GM21526 (cell line): ENCODE data around the gene ARCN1.
"Not testable (repeated sequence)": the region's sequence is repeated elsewhere in the genome, so short reads cannot be mapped to it uniquely, and the experiment has no call there.

Experiments
- ATAC-seq: cut with Tn5 transposase; IDR thresholded peaks from one replicate; pipeline ENCODE4 v1.9.1; 2021; ENCODE audit warnings: moderate library complexity; ENCODE audit not compliant: unreplicated experiment, low FRiP score

Gene ARCN1

GRCh38 chr11:118544010-118544646 is 28.1 kb upstream of the ARCN1 start:
- ATAC-seq = no peak

DNA sequence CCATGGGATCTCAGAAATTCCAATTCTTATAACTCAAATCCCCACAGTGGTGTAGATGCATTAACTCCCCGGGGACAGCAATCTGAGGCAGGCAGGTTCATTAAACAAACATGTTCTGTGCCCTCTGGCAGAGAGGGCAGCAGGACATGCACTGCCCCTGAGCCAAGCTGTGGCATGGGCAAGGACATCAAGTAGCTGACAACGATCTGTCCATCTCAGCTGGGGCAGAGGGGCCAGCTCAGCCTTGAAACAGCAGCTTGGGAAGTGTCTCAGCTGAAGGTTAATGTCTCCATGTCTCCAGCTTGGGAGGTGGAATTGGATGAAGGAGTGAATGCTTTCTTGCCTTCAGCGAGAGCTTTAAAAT is 27.6 kb upstream of the ARCN1 start:
- no peak for ATAC-seq

DNA sequence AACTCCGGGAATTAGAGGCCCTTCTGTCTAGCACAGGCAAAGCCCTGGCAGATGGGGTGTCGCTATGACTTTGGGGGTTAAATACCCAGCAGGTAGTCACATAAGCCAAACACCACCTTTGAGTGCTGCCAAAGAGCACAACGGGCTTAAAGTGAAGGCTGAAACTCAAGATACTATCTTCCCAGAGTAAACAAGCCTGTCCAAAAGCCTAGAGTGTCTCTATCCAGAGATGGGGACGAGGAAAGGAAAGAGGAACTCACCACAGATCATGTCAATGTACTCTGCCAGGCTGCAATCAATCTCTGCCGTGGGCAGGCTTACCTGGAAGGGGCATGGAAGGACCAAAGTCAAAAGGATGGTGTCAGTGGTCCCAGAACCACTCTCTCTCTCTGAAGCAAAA is 26.7 kb upstream of the ARCN1 start:
- no peak for ATAC-seq

DNA sequence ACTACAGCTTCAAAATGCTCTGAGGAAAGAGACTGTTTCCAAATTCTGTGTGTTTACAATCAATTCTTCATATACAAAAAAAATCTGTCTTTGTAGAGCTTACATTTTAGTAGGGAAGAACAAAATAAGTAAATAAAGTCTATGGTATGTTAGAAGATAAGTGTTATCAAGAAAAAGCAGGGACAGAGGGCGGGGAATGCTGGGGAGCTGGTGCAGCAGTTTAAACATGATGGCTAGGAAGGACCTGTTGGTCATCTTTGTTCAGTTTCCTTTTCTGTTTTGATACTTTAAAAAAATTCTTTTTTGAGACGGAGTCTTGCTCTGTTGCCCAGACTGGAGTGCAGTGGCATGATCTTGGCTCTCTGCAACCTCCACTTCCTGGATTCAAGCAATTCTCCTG is 25.1 kb upstream of the ARCN1 start:
- ATAC-seq = no peak

DNA sequence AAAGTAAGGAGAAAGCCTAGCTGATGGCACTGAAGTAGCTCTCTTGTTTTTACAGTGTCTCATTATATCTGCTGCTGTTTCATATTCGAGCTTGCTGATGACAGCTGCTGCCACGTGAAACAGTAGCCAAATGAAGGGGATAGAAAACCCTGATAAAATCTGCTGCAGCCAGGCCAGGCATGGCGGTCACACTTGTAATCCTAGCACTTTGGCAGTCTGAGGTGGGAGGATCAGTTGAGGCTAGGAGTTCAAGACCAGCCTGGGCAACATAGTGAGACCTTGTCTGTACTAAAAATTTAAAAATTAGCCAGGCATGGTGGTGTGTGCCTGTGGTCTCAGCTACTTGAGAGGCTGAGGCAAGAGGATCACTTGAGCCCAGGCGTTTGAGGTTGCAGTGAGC is 19.9 kb upstream of the ARCN1 start:
- no peak for ATAC-seq

DNA sequence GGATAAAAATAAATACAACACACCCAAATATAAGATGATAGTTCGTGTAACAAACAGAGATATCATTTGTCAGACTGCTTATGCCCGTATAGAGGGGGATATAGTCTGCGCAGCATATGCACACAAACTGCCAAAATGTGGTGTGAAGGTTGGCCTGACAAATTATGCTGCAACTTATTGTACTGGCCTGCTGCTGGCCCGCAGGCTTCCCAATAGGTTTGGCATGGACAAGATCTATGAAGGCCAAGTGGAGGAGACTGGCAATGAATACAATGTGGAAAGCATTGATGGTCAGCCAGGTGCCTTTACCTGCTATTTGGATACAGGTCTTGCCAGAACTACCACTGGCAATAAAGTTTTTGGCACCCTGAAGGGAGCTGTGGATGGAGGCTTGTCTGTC is 11.4 kb upstream of the ARCN1 start:
- no peak for ATAC-seq

- no peak for ATAC-seq
Observed at GRCh38 chr11:118565051-118565450, 7.2 kb upstream of the ARCN1 start.

- no peak for ATAC-seq
Observed at GRCh38 chr11:118569670-118570069, 2.5 kb upstream of the ARCN1 start.

- ATAC-seq = no peak
Observed at GRCh38 chr11:118570787-118571186, 1.4 kb upstream of the ARCN1 start.

DNA sequence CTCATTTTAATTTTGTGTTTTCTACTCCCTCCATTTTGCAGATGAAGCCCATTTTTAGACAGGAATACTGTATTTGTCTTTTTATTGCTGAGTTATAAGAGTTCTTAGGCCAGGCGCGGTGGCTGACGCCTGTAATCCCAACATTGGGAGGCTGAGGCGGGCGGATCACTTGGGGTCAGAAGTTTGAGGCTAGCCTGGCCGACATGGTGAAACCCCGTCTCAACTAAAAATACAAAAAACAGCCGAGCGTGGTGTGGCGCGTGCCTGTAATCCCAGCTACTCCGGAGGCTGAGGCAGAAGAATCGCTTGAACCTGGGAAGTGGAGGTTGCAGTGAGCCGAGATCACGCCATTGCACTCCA is 528 bp upstream of the ARCN1 start:
- ATAC-seq = peak; percentile 13

- no peak for ATAC-seq
Observed at GRCh38 chr11:118572981-118573550, 857 bp downstream of the ARCN1 start.

DNA sequence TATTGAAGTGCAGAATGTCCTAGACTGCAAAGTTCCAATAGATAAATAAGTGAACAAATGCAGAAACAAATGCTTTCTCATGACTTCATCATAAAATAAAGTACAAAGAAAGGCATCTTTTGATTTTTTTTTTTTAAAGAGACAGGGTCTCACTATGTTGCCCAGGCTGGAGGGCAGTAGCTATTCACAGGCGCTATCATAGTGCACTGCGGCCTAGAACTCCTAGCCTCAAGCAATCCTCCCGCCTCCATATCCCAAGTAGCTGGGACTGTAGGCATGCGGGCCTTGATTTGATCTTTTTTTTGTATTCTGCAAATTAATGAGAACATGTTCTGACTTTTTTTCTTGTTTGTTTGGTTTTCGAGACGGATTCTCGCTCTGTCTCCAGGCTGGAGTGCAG is 2.4 kb downstream of the ARCN1 start:
- no peak for ATAC-seq

GRCh38 chr11:118577995-118578394 is 5.8 kb downstream of the ARCN1 start:
- ATAC-seq = not testable (repeated sequence)

DNA sequence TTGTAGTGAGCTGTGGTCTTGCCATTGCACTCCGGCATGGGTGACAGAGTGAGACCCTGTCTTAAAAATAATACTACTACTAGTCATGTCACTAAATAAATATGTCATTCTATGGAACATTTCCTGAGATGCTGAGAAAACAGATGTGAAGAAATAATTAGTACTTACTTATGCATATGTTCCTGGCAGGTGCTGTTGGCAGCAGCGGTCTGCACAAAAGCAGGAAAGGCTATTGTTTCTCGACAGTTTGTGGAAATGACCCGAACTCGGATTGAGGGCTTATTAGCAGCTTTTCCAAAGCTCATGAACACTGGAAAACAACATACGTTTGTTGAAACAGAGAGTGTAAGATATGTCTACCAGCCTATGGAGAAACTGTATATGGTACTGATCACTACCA is 8.8 kb downstream of the ARCN1 start:
- no peak for ATAC-seq

GRCh38 chr11:118587952-118588351 is 15.7 kb downstream of the ARCN1 start:
- no peak for ATAC-seq

- ATAC-seq = no peak
Observed at GRCh38 chr11:118592616-118593367, 20.6 kb downstream of the ARCN1 start.

DNA sequence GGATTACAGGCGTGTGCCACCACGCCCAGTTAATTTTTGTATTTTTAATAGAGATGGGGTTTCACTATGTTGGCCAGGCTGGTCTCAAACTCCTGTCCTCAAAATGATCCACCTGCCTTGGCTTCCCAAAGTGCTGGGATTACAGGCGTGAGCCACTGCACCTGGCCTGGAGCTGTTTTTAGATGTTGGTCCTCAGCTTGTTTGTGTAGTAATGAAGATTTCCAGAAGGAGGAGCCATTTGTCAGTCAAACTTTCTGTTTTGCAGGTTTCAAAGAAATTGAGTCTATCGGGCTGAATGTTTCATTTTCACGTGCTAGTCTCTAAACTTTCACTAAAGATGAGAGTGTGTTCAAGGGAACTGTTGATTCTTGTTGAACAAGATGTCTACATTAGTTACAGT is 22.8 kb downstream of the ARCN1 start:
- not testable (repeated sequence) for ATAC-seq

DNA sequence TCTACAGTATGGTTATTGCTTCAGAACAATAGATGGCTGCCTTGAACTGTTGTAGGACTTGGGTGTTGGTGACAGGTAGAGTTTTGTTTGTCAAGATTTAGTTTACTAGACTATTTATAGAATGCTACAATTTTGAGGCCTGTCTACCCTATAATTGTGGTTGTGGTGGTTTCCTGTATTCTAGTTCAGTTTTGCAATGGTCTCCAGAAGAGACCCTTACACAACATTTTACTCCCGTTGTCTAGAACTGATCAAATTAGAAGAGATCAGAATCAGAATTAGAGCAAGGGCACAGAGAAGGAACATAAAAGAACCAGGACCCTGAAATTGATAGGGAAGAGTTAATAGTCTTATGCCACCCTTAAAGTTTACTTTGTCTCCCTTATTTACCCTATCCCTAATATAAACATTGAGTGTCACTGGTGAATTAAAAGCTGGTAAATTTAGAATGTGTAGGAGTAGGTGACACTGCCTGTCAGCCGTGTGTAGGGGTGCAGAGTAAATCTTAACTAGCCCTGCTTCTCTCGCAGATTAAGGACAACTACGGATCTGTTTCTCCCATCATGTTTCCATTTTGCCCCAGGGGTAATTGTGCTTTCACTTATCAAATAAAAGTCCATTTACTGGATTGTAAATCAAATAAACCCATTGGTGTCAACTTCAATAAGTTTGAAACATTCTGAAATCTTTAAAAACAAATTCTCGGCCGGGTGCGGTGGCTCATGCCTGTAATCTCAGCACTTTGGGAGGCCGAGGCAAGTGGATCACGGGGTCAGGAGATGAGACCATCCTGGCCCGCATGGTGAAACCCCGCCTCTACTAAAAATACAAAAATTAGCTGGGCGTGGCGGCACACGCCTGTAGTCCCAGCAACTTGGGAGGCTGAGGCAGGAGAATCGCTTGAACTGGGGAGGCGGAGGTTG is 24.3 kb downstream of the ARCN1 start:
- no peak for ATAC-seq

GRCh38 chr11:118597556-118597955 is 25.3 kb downstream of the ARCN1 start:
- no peak for ATAC-seq

DNA sequence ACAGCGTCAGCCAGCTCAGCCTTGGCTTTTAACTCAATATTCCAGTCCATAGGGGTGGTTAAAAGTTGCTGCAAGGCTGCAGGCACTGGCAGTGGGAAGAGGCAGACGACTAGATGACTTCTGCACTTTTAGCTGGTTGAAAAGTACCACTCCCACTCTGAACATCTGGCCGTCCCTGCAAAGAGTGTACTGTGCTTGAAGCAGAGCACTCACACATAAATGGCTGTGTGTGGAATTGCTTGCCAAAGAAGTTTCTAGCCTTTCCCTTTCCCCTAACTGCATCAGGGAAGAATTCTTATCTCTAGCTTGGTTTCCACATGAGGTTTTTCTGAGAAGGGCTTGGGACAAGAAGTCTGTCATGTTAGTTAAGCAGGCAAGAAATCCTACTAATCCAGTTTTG is 30.1 kb downstream of the ARCN1 start:
- no peak for ATAC-seq

- not testable (repeated sequence) for ATAC-seq
Observed at GRCh38 chr11:118603709-118604108, 31.5 kb downstream of the ARCN1 start.
